Heart left ventricle (tissue), 13 donors: Measurements from ENCODE around the gene OXLD1.

ENCODE experiments used
- POLR2A ChIP-seq, 2 donors: fragments of 450-650 bp; IDR thresholded peaks; one replicate each; pipeline ENCODE4 v1.6.1; 2017; ENCODE audit warnings: antibody characterized with exemption in 2 of 2, mild to moderate bottlenecking in 2 of 2, moderate library complexity in 2 of 2
- TF ChIP-seq, protein P1 (sequence below), 12 donors: fragments of 200-600 bp; sonication (generic) in 4 of 12; IDR thresholded peaks; one replicate each; pipeline versions ENCODE4 v1.5.0 to v1.8.0; 2018 to 2022; ENCODE audit warnings: antibody characterized with exemption in 12 of 12, mild to moderate bottlenecking in 5 of 12
- donor health status: ischemic (EF 13 %, LVEDD 7.1; RV severe dilation, severe dysfunction).
- donor health status: DM: no; HTN: yes; CAD: no.
- donor health status: DM: no; HTN: no; CAD: no.
- donor health status: ischemic (EF 25% LVEDD 6.9; RV normal size, moderate dysfunction).
- donor health status: ischemic (EF 25% LVEDD 5.7; RV mildly dilated, moderate dysfunction).
- donor health status: ischemic (EF 35%, LVEDD 5.7; RV mildly dilated, moderate dysfunction).
- donor health status: nonischemic (EF 11% LVEDD 7.7; RV severe dilation, severe dysfunction).
- donor health status: DM: yes; HTN: yes; CAD: no.
- donor health status: PGD.
- donor health status: ischemic (EF 29% LVEDD 5.4; RV normal size, mild dysfunction).
- donor health status: nonischemic (EF 23%, LVEDD 6.1; RV moderate dilation, normal function).

DNA sequence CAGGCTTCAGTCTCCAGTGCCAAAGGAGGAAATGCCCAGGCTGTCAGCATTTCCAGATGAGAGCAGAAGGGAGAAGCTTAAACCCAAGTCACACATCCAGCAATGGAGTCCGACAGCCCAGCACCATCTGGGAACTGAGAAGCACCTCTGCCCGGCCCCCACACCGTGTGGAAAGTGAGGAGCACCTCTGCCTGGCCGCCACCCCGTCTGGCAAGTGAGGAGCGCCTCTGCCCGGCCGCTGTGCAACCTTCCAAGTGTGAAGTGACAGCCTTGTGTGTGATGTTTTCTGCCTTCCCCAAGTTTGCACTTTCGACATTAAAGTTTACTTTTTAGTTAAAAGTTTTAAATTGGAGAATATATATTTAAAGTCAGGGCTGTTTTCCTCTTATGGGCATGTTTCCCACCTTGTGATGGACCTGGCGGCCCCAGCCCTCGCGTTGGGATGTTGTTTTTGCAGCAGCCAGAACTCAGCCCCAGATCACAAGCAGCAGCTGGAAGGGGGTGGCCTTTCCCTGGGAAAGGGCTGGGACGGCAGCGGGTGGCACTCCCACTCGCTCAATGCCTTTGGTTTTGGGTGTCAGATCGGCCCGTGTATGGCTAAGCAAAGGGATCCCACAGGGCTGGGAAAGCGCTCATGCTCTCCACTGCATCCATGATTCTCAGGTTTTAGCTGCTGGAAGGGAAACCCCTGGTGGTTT lies 7.3 kb upstream of the OXLD1 start:
- TF ChIP-seq, protein P1, sequence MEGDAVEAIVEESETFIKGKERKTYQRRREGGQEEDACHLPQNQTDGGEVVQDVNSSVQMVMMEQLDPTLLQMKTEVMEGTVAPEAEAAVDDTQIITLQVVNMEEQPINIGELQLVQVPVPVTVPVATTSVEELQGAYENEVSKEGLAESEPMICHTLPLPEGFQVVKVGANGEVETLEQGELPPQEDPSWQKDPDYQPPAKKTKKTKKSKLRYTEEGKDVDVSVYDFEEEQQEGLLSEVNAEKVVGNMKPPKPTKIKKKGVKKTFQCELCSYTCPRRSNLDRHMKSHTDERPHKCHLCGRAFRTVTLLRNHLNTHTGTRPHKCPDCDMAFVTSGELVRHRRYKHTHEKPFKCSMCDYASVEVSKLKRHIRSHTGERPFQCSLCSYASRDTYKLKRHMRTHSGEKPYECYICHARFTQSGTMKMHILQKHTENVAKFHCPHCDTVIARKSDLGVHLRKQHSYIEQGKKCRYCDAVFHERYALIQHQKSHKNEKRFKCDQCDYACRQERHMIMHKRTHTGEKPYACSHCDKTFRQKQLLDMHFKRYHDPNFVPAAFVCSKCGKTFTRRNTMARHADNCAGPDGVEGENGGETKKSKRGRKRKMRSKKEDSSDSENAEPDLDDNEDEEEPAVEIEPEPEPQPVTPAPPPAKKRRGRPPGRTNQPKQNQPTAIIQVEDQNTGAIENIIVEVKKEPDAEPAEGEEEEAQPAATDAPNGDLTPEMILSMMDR (IDR thresholded peaks at IDR 0.05), result no peak
- TF ChIP-seq POLR2A (IDR thresholded peaks at IDR 0.05), result no peak
